Fibroblast of skin of back (primary cell): ENCODE results near the gene PARD3.
A peak's percentile ranks its signal among the peaks of the same experiment; 100 is the strongest.

Source experiments
- DNase-seq: peaks from one replicate; pipeline ENCODE4 v3.0.0-alpha.2; 2013

The PARD3 gene

DNA sequence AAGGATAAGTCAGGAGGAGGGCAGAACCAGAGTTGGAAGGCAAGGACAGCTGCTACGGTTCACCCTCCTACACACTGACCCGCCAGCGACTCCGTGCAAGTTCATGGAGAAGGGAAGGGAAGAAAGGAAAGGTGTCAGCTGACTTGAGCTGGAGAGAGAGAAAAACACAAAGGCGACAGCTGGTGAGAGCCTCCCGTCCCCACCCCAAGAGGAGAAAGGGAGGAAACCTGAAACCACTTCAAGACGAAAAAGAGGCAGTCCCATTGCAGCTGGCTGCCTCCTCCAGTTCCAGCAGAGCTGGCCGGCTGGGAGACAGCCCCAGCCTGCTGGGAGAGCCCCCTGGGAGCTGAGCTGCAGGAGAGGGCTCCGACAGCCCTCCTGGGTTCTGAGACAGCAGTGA is 75.2 kb downstream of the PARD3 start:
- DNase-seq, result peak; percentile 72

DNA sequence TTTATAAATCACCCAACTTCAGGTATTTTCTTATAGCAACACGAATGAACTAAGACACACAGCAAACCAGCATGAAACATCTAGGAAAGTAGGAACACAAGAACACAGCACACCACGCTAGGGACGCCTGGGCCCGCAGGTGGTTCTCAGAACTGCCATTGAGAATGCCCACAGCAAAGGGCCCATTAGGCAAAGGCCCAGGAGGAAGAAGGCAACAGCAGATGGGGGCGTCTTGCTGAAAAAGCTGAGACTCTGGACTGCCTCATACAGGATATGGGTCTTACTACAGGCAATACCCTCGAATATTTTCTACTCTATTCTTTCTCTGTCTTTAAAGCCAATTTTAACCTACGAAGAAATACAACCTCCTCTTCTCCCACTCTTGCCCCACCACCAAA is 77.3 kb downstream of the PARD3 start:
- DNase-seq, result no peak

DNA sequence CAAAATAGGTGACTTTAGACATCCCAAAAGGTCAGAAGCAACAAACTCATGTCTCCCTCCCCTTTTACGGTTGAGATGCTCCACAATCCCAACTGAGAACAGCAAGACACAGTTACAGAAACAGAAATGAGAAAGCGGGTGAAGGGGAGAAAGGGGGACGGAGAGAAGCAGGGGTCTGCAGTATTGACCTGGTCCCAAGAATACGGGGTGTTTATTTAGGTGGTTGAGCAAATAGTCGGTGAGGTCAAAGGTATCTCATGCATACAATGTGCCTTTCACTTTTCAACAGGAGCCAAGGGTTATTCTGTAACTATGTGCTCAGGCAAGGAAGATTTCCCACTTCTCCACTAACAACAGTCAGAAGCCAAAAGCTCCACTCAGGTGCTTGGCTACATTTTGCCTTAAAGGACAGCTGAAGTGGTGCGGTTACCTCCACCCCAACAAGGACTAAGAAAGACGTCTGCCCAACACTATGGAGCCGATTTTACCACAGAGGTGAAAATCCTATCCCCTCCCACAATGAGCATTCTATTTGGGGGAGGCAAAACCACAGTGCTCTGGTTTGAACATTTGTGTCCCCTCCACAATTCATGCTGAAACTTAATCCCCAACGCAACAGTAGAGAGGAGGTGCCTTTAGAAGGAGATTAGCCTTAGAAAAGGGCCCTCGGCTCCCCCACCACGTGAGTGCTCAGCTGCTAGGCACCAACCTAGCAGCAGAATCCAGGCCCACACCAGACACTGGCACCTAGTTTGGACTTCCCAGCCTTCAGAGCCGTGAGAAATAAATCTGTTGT is 77.9 kb downstream of the PARD3 start:
- DNase-seq, result no peak

DNA sequence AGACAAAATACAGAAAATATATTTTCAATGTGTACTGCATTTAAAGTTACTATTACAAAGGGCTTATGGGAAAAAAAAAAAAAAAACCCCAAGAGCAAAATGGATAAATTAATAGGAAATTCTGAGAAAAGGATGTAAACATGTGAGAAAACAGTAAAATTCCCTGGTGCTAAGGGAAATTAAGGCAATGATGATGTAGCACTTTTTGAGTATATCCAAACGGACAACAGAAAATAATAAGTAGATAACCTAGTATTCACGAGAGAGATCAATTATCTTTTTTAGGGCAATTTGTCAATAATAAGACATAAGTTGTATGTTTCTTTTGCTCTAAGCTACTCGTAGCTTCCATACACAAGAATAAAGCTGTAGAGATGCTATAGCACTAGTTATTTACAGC is 80.2 kb downstream of the PARD3 start:
- no peak for DNase-seq

DNA sequence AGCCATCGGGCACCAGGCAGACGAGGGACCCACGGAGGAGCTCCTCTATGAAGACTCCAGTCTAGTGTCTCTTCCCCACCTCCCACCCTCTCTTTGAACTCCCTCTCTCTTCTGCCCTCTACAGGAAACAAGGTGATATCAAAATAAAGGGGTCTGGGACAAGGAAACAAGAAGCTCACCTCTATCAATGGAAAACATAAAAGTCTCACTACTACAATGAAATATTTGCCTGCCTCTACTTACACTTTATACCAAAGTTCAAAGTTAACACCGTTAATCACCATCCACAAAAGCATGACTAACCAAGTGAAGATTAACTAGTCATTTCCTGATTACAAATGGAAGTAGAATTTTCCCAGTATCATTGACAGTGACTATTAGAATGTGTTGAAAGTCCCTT is 82.2 kb downstream of the PARD3 start:
- peak; percentile 72 for DNase-seq

DNA sequence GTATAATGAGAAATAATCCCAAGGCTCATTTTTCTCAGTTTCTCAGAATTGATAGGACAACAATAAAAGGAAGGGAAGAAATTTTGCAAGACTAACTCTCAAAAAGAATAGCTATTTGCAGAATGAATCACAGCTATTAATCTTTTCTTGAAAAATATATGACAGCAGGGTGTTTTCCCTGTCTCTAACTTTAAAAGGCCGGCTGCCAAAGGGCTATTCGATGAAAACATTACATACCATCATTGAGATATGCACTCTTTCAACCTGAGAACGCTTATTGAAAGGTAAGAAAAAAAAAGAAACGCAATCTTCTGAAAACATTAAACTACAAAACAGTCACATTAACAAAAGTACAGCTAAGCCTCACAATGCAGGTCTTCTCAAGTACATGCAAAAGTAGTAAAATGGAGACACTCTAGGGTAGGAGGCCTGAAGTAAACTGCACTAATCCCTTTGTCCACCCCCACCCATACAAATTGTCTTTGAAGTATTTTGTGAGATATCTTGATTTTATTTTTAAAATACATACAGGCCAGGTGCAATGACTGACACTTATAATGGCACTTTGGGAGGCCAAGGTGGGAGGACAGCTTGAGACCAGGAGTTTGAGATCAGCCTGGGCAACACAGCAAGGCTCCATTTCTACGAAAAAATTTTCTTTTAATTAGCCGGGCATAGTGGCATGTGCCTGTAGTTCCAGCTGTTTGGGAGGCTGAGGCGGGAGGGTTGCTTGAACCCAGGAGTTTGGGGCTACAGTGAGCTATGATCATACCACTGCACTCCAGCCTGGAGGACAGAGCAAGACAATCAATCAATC is 83.0 kb downstream of the PARD3 start:
- DNase-seq, result peak; percentile 78

DNA sequence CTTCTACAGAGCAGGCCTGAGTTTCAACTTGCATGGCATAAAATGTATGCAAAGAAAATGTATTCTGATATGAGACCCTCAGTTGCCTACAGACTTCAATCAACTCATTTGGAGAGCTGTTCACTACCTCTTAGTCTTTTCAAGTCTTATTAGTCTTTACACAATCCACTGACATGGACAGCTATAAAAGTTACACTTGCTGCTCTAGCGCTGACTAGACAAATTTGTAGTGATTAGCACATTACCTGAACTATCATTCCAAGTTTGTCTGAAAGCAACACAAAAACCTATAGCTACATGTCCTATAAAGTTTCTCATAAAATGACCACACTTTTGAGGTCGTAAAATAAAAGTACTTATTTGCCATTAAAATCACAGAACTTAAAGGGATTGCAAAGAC is 83.9 kb downstream of the PARD3 start:
- no peak for DNase-seq

DNA sequence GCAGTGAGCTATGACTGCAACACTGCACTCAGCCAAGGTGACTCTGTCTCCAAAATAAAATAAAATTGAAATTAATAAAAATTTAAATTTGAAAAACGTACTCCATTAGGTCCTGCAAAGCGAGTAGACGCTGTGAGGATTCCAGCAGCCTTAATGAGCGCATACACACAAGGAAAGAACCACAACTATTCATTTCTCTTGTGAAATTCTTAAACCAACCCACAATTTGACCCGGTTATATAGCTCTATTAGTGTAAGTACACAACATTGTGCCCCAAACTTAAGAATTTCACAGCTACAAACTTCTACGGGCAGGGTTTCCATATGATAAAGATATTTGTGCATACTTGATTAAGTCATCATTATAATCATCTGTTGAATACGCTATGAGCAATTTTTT is 84.4 kb downstream of the PARD3 start:
- no peak for DNase-seq

DNA sequence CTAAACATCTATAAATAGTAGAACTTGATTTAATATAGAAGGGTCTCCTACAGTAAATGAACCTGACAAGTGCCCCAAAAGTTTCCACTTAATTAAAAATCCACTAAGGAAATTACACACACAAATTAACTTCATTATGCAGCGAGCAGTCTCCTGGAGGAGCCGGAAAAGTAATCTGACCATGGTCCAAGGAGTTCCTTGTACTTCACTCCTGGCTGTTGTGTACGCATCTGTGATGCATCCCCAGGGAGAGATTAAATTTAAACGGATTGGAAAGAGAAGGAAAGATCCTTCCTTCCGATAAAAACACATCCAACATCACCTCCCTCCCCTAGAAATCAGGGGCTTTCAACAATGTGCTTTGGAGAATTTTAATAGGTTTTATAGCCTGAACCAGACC is 85.5 kb downstream of the PARD3 start:
- no peak for DNase-seq

DNA sequence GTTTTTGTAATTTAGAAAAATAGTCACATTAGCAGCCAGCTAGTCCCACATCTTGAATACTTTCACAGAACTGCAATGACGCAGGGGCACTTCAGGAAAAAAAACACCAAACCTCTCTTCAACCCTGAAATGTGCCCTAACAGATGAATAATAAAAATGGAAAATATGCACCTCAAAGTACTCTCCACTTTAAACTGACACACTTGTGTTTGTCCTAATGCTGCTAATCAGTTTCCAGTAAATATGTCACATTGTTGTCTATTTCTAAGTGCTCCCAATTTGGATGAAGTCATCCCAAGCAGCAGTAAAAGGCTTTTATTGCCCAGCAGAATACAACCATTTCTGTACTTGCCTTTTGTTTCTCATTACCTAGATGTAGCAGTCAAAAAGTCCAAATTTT is 86.7 kb downstream of the PARD3 start:
- DNase-seq, result no peak

DNA sequence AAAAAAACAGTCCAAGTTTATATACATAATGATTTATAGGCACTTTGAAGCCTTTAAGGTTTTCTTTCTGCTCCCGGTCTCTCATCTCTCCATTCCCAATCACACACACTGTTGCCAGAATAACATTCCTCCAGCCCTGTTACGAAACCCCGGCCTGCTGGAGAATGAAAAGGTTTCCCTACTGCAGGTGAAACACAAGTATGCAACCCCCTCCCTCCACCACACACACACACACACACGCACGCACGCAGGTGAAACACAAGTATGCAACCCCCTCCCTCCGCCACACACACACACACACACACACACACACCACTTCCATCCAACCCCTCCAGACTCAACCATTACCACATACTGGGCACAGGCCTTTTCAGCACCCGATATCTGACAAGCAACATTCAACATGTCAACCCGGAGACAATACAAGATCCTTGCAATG is 87.5 kb downstream of the PARD3 start:
- no peak for DNase-seq

DNA sequence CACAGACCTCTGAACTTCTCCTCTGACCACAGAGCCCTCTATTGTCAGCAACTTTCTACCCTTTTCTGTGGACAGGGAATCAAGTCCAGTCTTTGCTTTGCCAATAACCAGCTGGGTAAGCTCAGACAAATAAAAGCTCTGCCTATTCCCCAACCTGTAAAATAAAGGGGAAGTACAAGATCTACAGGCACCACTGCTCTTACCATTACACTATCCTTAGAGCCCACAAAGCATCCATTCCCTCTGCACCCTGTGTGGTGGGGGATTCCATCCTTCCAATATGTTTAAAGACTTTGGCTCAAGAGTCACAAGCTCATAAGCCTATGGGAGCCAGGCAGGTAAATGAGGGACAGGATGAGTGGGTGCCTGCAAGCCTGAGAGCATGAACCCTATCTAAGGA is 88.2 kb downstream of the PARD3 start:
- no peak for DNase-seq

DNA sequence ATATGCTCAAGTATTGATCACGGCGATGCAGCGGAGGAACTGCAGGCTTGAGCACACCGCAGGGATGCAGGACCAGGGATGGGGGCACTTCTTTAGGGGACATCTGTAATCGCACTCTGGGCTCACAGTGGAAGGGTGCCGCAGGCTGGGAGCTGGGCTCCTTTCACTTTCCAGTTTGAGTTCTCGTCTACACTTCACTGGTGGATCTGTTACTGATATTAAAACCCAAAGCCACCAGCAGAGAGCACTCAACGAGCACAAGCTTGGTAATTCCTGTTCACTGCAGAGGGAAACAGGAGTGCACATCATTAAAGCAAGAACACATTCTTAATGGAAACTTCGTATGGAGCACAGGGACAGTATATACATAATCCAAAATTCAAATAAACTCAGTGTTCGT is 91.3 kb downstream of the PARD3 start:
- DNase-seq, result peak; percentile 63

DNA sequence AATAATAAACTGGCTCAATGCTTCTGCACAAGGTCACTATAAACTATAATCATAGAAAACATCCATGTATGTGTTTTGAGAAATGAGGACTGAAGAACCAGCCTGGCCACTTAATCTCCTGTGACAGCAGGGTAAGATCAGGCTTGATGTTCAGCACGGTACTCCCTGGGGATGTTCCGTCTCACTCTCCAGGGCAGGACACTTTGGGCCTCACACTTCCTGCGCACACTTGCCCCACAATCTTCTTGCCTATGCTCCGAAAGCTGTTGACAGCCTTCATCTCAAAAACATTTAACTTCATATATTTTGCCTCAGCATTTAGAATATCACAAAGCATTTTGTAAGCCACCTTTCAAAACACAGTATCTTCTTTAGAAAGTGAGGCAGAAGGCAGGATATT is 92.7 kb downstream of the PARD3 start:
- DNase-seq, result no peak

DNA sequence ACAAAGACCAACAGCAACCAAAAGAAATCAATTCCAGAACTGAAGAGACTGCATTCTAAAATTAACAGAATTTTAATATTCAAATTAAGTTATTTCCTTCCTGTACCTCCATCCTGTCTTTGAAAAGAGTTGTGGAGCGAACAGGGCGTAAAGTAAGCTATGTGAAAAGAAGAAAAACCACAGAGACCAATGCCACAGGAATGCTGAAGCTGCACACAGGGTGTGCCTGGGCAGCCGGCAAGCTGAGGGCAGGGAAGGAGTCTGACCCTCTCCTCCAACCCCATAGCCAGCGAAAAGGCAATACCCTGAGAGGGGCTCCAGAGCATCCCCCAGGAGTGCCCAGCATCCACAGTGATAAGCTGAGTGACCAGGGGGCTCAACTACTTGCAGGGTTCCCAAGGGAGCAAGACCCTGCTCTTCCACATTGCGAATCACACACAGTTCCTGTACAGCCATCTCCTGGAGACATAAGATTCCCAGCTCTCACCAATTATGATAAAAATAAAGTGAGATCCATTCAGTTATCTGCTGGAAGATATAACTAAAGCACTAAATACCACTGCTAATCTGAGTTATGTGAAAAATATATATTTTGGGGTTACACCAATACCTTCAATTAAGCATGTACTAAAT is 93.8 kb downstream of the PARD3 start:
- DNase-seq, result peak; percentile 82

DNA sequence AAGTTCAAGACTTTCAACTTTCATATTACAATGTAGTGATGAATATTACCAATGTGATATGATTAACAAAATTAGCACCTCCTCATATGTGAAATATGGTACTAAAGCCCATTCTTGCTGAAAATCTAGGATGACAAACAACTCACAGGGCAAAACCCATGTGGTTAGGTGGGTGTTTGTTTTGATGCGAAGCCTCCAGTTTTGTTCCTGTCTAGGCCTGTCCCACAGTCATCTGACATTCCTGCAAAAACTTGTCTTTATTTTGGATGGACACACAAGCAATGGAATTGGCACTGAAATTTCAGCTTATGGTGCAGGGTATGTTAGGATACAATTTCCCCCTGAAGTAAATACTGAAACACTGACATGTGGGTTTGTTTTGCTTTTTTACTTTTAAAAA is 95.3 kb downstream of the PARD3 start:
- no peak for DNase-seq

DNA sequence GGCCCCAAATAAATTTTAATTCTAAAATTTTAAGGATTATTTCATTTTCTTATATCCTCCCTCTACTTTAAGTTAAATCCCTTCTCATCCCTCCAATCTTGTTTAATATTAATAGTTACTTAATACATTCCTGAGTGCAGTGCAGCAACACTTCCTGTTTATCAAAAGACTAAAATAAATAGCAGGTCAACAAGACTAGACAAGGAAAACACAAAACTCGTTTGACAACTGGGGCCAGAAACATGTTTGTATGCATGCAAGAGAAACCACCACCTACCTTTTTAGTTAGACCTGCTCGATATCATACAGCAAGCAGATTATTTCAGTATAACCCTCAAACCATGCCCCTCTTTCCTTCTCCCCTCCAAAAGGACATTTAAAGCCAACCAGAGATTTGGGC is 95.8 kb downstream of the PARD3 start:
- DNase-seq, result no peak

DNA sequence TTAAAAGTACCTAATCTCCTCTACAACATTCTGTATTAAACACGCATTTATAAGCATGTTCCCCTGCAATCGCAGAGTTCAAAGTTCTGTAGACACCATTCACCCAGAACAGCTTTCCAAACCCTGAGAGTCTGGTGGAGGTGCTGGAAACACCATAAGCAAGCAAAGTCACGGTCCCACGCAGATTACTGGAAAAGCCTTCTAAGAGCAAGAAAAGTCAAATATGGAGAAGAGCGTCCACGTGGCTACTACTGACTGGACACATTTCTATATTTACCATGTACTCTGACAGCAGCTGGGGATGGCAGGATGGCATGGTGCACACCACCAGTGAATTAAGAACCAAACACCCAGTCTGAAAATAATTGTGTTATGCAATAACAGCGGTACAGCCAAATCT is 97.7 kb downstream of the PARD3 start:
- DNase-seq, result no peak

DNA sequence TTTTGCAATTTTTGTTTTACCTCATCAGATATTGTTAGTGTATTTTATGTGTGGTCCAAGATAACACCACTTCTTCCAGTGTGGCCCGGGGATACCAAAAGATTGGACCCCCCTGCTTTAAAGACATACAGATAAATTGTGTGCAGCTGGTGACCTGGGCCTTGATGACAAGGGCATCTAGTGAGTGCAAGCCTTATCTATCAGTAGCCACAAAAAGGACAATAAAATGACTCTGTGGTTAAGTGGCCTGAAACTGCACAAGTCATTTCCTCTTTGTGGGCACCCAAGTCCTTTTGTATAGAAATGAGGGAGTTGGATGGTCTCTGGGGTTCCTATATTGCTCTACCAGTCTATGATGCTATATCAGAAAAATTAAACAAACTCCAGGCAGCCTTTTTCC is 98.1 kb downstream of the PARD3 start:
- peak; percentile 20 for DNase-seq

DNA sequence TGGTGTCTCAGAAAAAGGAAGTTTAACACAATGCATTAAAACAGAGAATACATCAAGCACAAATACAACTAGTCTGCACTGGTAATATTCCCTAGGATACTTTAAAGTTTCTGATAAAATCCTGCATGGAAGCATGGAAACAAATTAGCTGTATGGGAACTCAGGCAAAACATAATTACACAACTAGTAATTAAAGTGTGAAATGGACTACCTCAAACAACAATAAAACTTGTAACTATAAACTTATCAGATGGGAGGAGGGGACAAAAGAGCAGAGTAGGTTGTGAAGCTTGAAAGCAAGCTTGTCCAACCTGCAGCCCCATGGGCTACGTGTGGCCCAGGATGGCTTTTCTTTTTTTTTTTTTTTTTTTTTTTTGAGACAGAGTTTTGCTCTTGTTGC is 98.9 kb downstream of the PARD3 start:
- no peak for DNase-seq

DNA sequence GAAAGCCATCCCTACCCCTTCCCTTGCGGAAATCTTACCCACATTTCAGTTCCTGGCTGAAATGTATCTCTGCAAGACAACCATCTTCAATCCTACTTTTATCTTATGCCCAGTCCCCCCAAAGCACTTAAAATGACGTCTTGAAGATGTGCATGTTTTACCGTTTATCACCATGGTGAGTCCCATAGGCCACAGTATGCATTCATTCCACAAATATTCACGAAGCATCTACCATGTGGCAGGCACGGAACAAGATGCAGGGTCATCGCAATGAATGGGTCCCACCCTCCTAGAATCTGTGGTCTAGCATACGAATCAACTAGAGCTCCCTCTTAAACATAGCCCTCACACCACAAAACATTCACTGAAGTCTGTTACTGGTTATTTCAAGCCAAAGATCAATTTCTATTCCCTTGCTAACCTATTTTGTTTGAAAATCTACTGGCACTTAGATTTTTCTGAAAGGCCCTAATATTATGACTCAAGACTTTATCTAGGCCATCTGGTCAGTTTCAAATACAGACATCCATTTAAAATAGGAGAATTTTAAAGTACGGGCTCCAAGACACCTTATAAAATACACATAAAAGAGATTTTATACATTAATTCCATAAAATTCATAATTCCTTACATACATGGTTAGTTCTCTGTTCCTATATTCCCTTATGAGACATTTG is 99.4 kb downstream of the PARD3 start:
- DNase-seq, result peak; percentile 18

DNA sequence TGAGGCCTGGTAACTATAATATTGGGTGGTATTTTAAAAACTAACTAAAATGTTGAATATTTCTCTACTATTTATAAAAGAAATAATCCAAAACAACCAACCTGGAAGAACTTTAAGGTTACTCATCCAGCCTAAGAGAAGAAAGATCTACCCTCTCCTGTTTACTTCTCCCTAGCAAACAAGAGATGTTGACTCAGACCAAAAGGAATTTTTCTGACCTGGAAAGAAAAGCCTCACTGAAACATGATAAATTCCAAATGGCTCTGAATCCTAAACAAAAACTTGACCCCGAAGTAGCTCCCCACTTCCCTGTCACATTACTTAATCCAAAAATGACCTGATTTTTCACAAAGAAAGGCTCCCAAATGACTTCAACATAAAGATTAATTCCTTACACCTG is 101.2 kb downstream of the PARD3 start:
- DNase-seq, result no peak

DNA sequence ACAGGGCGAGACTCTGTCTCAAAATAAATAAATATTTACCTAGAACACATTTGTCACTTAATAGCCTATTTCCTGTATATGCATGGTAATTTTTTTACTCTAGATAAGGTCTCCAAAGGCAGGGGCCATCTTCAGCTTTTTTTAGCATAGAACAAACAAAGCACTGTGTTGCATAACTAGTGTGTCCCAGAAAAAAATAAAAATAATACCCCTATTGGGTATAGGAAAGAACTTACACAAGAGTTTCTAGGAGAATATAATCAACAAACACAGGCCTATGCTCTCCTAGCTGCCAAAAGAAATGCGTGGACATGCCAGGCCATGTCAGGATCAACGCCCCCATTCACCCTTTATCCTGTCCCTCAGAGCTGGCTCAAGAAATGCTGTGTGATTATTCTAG is 103.6 kb downstream of the PARD3 start:
- no peak for DNase-seq
